ENCODE results near the gene ATAD2B.

Gene ATAD2B

GRCh38 chr2:23824777-23825212, 102.1 kb downstream of the ATAD2B start:
- peak; percentile 93 for ATAC-seq
- no peak for TF ChIP-seq SNAI2 (CRISPR knock-in tag; IDR thresholded peaks at IDR 0.05)
- TF ChIP-seq, protein P1, sequence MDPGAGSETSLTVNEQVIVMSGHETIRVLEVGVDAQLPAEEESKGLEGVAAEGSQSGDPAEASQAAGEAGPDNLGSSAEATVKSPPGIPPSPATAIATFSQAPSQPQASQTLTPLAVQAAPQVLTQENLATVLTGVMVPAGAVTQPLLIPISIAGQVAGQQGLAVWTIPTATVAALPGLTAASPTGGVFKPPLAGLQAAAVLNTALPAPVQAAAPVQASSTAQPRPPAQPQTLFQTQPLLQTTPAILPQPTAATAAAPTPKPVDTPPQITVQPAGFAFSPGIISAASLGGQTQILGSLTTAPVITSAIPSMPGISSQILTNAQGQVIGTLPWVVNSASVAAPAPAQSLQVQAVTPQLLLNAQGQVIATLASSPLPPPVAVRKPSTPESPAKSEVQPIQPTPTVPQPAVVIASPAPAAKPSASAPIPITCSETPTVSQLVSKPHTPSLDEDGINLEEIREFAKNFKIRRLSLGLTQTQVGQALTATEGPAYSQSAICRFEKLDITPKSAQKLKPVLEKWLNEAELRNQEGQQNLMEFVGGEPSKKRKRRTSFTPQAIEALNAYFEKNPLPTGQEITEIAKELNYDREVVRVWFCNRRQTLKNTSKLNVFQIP (CRISPR knock-in tag; IDR thresholded peaks at IDR 0.05; ENCODE audit: borderline replicate concordance, low read depth): 0 out of 2 replicates have a peak, but pooled peaks have one; percentile 65

DNA sequence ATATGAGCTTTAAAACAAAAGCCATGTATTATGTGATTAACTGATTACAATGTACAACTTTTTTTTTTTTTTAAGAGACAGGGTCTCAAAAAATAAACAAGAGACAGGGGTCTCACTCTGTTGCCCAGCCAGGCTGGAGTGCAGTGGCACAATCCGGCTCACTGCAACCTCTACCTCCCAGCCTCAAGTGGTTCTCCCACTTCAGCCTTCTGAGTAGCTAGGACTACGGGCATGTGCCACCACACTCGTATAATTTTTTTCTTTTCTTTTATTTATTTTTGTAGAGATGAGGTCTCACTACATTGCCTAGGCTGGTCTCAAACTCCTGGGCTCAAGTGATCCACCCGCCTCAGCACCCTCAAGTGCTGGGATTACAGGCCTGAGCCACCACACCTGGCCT, 103.1 kb downstream of the ATAD2B start:
- no peak for ATAC-seq
- no peak for TF ChIP-seq ZFP30 (CRISPR knock-in tag; IDR thresholded peaks at IDR 0.05)

GRCh38 chr2:23814963-23815362, 112.0 kb downstream of the ATAD2B start:
- ATAC-seq: no peak
- TF ChIP-seq BACH2 (CRISPR knock-in tag; IDR thresholded peaks at IDR 0.05; ENCODE audit: borderline replicate concordance) (no peak), ARNTL (CRISPR knock-in tag; IDR thresholded peaks at IDR 0.05; ENCODE audit: borderline replicate concordance, low read depth) (no peak), SNAI2 (CRISPR knock-in tag; IDR thresholded peaks at IDR 0.05) (no peak), ZNF70 (CRISPR knock-in tag; IDR thresholded peaks at IDR 0.05) (no peak), TSHZ2 (CRISPR knock-in tag; IDR thresholded peaks at IDR 0.05) (no peak)
- TF ChIP-seq, protein P2, sequence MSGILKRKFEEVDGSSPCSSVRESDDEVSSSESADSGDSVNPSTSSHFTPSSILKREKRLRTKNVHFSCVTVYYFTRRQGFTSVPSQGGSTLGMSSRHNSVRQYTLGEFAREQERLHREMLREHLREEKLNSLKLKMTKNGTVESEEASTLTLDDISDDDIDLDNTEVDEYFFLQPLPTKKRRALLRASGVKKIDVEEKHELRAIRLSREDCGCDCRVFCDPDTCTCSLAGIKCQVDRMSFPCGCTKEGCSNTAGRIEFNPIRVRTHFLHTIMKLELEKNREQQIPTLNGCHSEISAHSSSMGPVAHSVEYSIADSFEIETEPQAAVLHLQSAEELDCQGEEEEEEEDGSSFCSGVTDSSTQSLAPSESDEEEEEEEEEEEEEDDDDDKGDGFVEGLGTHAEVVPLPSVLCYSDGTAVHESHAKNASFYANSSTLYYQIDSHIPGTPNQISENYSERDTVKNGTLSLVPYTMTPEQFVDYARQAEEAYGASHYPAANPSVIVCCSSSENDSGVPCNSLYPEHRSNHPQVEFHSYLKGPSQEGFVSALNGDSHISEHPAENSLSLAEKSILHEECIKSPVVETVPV (CRISPR knock-in tag; IDR thresholded peaks at IDR 0.05): no peak

DNA sequence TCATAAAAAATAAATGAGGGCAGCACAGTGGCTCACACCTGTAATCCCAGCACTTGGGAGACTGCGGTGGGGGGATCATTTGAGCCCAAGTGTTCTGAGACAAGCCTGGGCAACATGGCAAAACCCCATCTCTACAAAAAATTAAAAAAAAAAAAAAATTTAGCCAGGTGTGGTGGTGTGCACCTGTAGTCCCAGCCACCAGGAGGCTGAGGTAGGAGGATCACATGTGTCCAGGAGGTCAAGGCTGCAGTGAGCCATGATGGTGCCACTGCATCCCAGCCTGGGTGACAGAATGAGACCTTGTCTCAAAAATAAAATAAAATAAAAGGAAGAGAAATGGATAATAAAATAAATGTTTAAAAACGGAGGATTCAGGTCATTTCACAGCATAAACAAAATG, 113.5 kb downstream of the ATAD2B start:
- TF ChIP-seq CSDC2 (CRISPR knock-in tag; IDR thresholded peaks at IDR 0.05): no peak
- TF ChIP-seq, protein P2 (CRISPR knock-in tag; IDR thresholded peaks at IDR 0.05): no peak
- TF ChIP-seq ZFP3 (CRISPR knock-in tag; IDR thresholded peaks at IDR 0.05): no peak
- no peak for TF ChIP-seq ISL1 (CRISPR knock-in tag; IDR thresholded peaks at IDR 0.05)
- no peak for TF ChIP-seq TSHZ2 (CRISPR knock-in tag; IDR thresholded peaks at IDR 0.05)
- TF ChIP-seq TOX (CRISPR knock-in tag; IDR thresholded peaks at IDR 0.05; ENCODE audit: borderline replicate concordance): no peak
- no peak for TF ChIP-seq ZFP30 (CRISPR knock-in tag; IDR thresholded peaks at IDR 0.05)
- TF ChIP-seq PATZ1 (CRISPR knock-in tag; IDR thresholded peaks at IDR 0.05; ENCODE audit: borderline replicate concordance): no peak
- no peak for TF ChIP-seq ARNTL (CRISPR knock-in tag; IDR thresholded peaks at IDR 0.05; ENCODE audit: borderline replicate concordance, low read depth)
- no peak for TF ChIP-seq ZNF70 (CRISPR knock-in tag; IDR thresholded peaks at IDR 0.05)
- no peak for TF ChIP-seq OSR1 (CRISPR knock-in tag; IDR thresholded peaks at IDR 0.05)
- no peak for TF ChIP-seq ZC3H10 (CRISPR knock-in tag; IDR thresholded peaks at IDR 0.05)
- TF ChIP-seq ZNF8 (CRISPR knock-in tag; IDR thresholded peaks at IDR 0.05): no peak
- TF ChIP-seq, protein P1 (CRISPR knock-in tag; IDR thresholded peaks at IDR 0.05; ENCODE audit: borderline replicate concordance, low read depth): no peak
- no peak for TF ChIP-seq BACH2 (CRISPR knock-in tag; IDR thresholded peaks at IDR 0.05; ENCODE audit: borderline replicate concordance)
- no peak for TF ChIP-seq TCF4 (CRISPR knock-in tag; IDR thresholded peaks at IDR 0.05; ENCODE audit: borderline replicate concordance)
- no peak for ATAC-seq
